GM18951 (cell line): ENCODE measurements around the gene GRIK1.

Experiments
- POLR2A ChIP-seq: IDR thresholded peaks from 4 replicates; pipeline ENCODE4 v1.6.1; 2011; ENCODE audit warnings: mild to moderate bottlenecking; ENCODE audit not compliant: insufficient read length, insufficient read depth; ENCODE audit errors: extremely low read depth
- in situ Hi-C: fragments of 300-500 bp; cut with MboI; formaldehyde crosslinking; loops from one replicate; pipeline ENCODE4 v1.12.0; 2022; ENCODE audit warnings: low sequenced_read_pairs, mixed read lengths, inconsistent platforms; ENCODE audit not compliant: unreplicated experiment

GRIK1 gene

DNA sequence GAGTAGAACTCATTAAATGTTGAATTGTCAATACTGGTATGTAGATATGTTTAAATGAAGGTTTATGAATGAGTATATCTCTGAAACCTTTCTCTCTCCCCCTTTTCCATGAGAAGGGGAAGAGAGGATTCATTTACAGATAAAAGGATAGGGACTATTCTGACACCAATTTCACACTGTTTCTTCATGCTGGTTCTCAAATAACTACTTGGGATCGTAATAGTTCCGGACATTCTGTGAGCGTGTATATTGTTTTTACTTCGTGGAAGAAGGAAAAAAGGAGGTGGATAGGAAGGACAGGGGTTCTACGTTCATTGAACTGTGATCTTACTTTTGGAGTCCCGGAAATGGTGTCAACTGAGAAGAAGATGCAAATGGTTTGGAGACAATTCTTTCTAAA lies 284.2 kb downstream of the GRIK1 start:
- no peak for TF ChIP-seq POLR2A

DNA sequence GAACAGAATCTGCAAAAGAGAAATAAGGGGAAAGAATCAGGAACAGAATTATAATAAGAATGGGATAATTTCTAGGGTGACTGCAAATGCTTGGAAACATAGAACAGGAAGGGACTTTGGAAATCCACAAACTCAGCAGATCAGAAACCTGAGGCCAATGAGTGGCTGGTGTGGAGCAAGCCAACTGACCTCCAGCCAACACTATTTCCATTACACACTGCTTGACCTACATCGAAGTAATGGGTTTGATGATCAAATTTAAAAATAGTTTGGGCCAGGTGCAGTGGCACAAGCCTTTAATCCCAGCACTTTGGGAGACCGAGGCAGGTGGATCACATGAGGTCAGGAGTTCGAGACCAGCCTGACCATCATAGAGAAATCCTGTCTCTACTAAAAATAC lies 284.9 kb downstream of the GRIK1 start:
- no peak for TF ChIP-seq POLR2A
- in situ Hi-C loops = no loop called here

More for the DNA sequence above, 284.2 kb downstream of the GRIK1 start:
- in situ Hi-C loops = no loop called here

GRCh38 chr21:29654203-29654602 lies 285.6 kb downstream of the GRIK1 start:
- no peak for TF ChIP-seq POLR2A
- in situ Hi-C loops = no loop called here

- in situ Hi-C loops = no loop called here
- TF ChIP-seq POLR2A = no peak
These were observed 289.2 kb downstream of the GRIK1 start for GRCh38 chr21:29650523-29651022.

GRCh38 chr21:29649406-29649814 lies 290.4 kb downstream of the GRIK1 start:
- TF ChIP-seq POLR2A = no peak
- in situ Hi-C loops = no loop called here

GRCh38 chr21:29648710-29649240 lies 291.0 kb downstream of the GRIK1 start:
- in situ Hi-C loops = no loop called here
- no peak for TF ChIP-seq POLR2A

GRCh38 chr21:29647353-29647781 lies 292.4 kb downstream of the GRIK1 start:
- in situ Hi-C loops = no loop called here
- TF ChIP-seq POLR2A = no peak

GRCh38 chr21:29645666-29646553 lies 293.9 kb downstream of the GRIK1 start:
- in situ Hi-C loops = no loop called here
- no peak for TF ChIP-seq POLR2A

DNA sequence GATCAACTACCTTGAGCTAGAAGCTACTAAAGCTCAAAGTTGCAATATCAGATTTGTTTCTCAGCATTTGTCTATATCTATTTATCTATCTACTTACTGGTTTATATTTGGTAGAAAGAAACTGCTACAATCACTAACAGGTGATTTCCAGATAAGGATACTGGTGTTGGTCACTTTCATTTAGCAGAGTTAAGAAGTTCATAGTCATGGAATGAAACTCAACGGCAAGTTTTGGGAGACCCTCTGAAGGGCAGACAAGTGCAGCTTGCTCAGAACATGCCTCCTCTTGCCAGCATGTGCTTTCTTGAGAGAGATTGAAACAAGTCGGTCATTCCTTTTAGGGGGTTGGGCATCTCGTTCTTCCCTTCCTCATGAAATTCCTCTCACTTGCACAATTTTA lies 296.5 kb downstream of the GRIK1 start:
- no peak for TF ChIP-seq POLR2A
- in situ Hi-C loops = no loop called here

- in situ Hi-C loops = no loop called here
These were observed 297.1 kb downstream of the GRIK1 start for GRCh38 chr21:29642551-29643245.

GRCh38 chr21:29641635-29642550 lies 297.9 kb downstream of the GRIK1 start:
- in situ Hi-C loops = no loop called here
- no peak for TF ChIP-seq POLR2A

More at GRCh38 chr21:29642551-29643245, 297.1 kb downstream of the GRIK1 start:
- TF ChIP-seq POLR2A = no peak

GRCh38 chr21:29641001-29641634 lies 298.7 kb downstream of the GRIK1 start:
- in situ Hi-C loops = no loop called here
- no peak for TF ChIP-seq POLR2A
